SU-DHL-6 (cell line): Measurements from ENCODE around the gene MGAT5.

Source experiments
- CTCF ChIP-seq: fragments of 200-600 bp; sonication (generic); IDR thresholded peaks from one replicate; pipeline ENCODE4 v1.5.1; 2017; ENCODE audit warnings: antibody characterized with exemption, mild to moderate bottlenecking, low read length, moderate library complexity; ENCODE audit not compliant: insufficient read depth, poor library complexity, severe bottlenecking
- EZH2phosphoT487 ChIP-seq: fragments of 200-600 bp; sonication (generic), shearing (Covaris generic); conservative IDR thresholded peaks from 2 replicates; pipeline ENCODE4 v1.6.1; 2018; ENCODE audit warnings: mild to moderate bottlenecking, antibody characterized with exemption, low read length, moderate library complexity, mixed read lengths

GRCh38 chr2:134281815-134282419 is 28.0 kb downstream of the MGAT5 start:
- no peak for TF ChIP-seq EZH2phosphoT487
- no peak for TF ChIP-seq CTCF
